Right ventricle myocardium inferior (tissue), 1 donor: Measurements from ENCODE around the gene INPP5E. TPM values are rescaled to one million over a fixed set of nuclear protein-coding genes. Genes with fewer than 3 reads are reported as not detected.
A peak's percentile ranks its signal among the peaks of the same experiment; 100 is the strongest.

Source experiments
- ATAC-seq: fragments of 200-7000 bp; cut with Tn5 transposase; one replicate; pipeline ENCODE4 v1.9.1; 2020; ENCODE audit warnings: mild to moderate bottlenecking, moderate library complexity
- DNase-seq: peaks from one replicate; pipeline ENCODE4 v3.0.0; 2021; ENCODE audit errors: missing footprints
- intact Hi-C: fragments of 100-400 bp; cut with DNase I; formaldehyde crosslinking; loops from one replicate; pipeline ENCODE4 v1.11.0; 2022
- total RNA-seq: library from RNA; stranded (reverse); fragmentation: NEBNext Ultra II Directional; extraction: Animal tissue kit (Norgen Biotek cat#: 25700); gene quantifications from one replicate; pipeline ENCODE4 v1.2.1, GENCODE V29; 2021
- donor health status: DM: no; HTN: yes; CAD: no; lungs with severe emphysema.

Gene INPP5E
- total RNA-seq, 1 donor from 2014 or later: 10.8 TPM

DNA sequence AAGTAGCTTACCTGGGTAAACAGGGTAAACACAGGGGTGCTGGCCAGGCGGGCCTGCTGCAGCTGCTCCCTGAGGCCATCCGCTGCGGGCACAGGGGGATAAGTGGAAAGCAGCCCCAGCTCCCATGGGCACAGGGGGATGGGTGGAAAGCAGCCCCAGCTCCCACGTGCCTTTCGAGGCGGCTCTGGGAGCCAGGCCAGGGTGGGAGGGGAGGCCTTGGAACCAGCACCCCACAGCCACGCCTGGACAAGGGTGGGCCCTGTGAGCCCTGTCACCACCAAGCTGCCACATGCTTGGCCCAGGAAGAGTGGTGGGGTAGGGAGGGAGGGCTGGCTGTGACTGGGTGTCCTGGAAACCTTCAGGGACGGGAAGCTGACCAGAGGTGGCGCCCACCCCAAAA is 58.3 kb downstream of the INPP5E start:
- peak; percentile 66 for ATAC-seq
- intact Hi-C loops: no loop called here
- no peak for DNase-seq

DNA sequence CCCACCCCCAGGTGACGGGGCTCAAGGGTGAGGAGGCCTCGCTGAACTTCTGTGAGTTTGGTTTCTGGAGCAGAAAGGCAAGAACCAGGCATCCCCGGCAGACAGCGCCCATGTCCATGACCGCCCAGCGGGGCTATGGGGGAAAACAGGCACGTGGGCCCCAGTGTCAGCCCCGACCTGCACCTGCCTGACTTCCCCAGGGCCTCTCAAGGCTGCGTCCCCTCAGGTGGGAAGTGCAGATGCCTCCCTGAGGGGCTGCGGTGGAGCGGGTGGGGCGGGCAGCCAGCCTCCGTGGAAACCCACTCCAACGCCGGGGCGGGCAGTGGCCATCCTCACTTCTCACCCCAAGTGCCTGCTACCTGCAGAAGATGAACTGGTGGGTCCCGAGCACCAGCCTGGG is 59.3 kb downstream of the INPP5E start:
- ATAC-seq (no peak), DNase-seq (no peak)
- intact Hi-C loops: no loop called here

DNA sequence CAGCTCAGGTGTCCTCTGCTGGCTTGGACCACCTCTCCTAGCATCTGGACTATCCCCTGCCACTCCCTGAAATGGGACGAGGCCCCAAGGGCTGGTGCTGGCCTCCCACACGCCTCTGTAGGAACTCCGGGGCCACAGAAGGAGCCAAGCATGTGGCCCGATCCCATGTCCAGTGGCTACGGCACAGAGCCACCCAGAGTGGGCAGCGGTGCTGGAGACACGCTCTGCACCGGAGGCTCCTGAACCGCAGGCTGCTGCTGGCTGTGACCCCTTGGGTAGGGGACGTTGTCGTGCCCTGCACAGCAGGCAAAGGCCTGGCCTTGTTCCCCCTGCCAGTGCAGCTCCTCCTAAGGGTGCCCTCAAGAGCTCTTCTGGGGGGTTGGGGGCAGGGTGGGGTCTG is 59.8 kb downstream of the INPP5E start:
- ATAC-seq (no peak), DNase-seq (no peak)
- intact Hi-C loops: no loop called here

DNA sequence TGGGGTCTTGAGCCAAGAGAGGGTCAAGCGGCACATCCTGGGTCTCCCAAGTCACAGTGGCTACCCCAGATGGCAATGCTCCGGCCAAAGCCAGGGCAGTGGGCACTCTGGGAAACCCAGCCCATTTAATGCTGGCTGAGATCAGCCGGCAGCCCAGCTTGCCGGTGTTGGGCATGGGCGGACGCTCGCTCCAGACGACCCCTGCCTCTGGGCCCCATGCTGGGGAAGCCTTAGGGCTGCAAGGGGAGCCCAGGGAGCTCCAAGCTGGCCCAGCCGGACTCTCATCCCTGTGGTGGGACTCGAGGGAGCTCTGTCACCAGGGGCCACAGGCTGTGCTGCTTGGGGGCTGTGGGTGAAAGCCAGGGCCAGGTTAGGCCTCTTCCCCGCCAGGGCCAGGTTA is 60.2 kb downstream of the INPP5E start:
- intact Hi-C loops: no loop called here
- ATAC-seq: no peak
- no peak for DNase-seq

DNA sequence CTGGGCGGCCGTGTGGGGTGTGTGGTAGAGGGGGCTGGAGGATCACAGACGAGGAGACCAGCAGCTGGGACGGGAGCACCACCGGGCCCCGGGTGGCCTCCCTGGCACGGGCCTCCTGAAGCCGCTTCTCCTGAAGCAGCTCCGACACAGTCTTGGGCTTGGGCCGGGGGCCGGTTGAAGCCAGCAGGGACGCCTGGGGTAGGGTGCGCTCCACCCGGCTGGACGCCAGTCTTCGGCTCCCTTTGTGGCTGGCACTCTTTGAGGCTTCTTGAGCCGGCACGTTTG is 60.7 kb downstream of the INPP5E start:
- ATAC-seq (no peak), DNase-seq (no peak)
- intact Hi-C loops: no loop called here

Other genes starting within 250 kb of the INPP5E start
- gene LHX3, start 234.7 kb downstream of the INPP5E start, total RNA-seq: not detected
- 8.3 TPM for gene QSOX2, start 194.0 kb downstream of the INPP5E start, total RNA-seq
- gene CCDC187, start 135.8 kb downstream of the INPP5E start, total RNA-seq: not detected
- 48.6 TPM for gene GPSM1, start 112.3 kb downstream of the INPP5E start, total RNA-seq
- gene DNLZ, start 76.1 kb downstream of the INPP5E start, total RNA-seq: 40.6 TPM
- gene CARD9, start 66.2 kb downstream of the INPP5E start, total RNA-seq: 1.4 TPM
- 4.0 TPM for gene SNAPC4, start 39.7 kb downstream of the INPP5E start, total RNA-seq
- gene ENTR1, start 29.2 kb downstream of the INPP5E start, total RNA-seq: 23.7 TPM
- 71.8 TPM for gene PMPCA, start 29.2 kb downstream of the INPP5E start, total RNA-seq
- 22.3 TPM for gene SEC16A, start 43.2 kb upstream of the INPP5E start, total RNA-seq
- 18.7 TPM for gene NOTCH1, start 106.2 kb upstream of the INPP5E start, total RNA-seq
- gene EGFL7, start 223.1 kb upstream of the INPP5E start, total RNA-seq: 72.0 TPM
- gene AGPAT2, start 247.6 kb upstream of the INPP5E start, total RNA-seq: 57.9 TPM